IMR-90 (cell line): Measurements from ENCODE around the gene CELSR1. TPM values are rescaled to one million over a fixed set of nuclear protein-coding genes. Genes with fewer than 3 reads are reported as not detected.

Source experiments
- ATAC-seq: fragments of 200-7000 bp; cut with Tn5 transposase; 2 replicates; pipeline ENCODE4 v1.9.1; 2020; ENCODE audit warnings: low read depth, mild to moderate bottlenecking, moderate library complexity
- BruUV-seq: library from RNA; stranded (reverse); fragments of 400-500 nt; replicated peaks from 2 replicates; lab custom pipeline; 2021; lab: Mats Ljungman, UMichigan
- CTCF ChIA-PET: fragments of 300-600 bp; formaldehyde crosslinking; extraction: SDS; loops from one replicate; lab custom pipeline; 2021; ENCODE audit warnings: antibody characterized with exemption; lab: Yijun Ruan, JAX
- POLR2A ChIA-PET: fragments of 300-600 bp; sonication (Branson Sonifier 250); formaldehyde crosslinking; loops from one replicate; lab custom pipeline; 2022; ENCODE audit warnings: antibody characterized with exemption; ENCODE audit not compliant: unreplicated experiment; lab: Charles Lee
- DNase-seq: peaks from one replicate; pipeline ENCODE4 v3.0.0; 2013
- H2AFZ ChIP-seq: replicated peaks from 2 replicates; pipeline ENCODE3; 2013; ENCODE audit warnings: low read length, mild to moderate bottlenecking; ENCODE audit not compliant: poor library complexity
- H2AK5ac ChIP-seq: 2 replicates; pipeline ENCODE4 v1.6.1; 2013; ENCODE audit warnings: low read depth, low read length, inconsistent platforms
- H2AK9ac ChIP-seq: replicated peaks from 2 replicates; pipeline ENCODE3; 2013; ENCODE audit warnings: mild to moderate bottlenecking, low read depth, low read length, moderate library complexity; ENCODE audit not compliant: poor library complexity
- H2BK120ac ChIP-seq: 2 replicates; pipeline ENCODE4 v1.6.1; 2013; ENCODE audit warnings: low read depth, low read length, inconsistent platforms
- H2BK15ac ChIP-seq: 3 replicates; pipeline ENCODE4 v1.6.1; 2013; ENCODE audit warnings: low read depth, low read length, inconsistent platforms
- H2BK20ac ChIP-seq: 2 replicates; pipeline ENCODE4 v1.6.1; 2013; ENCODE audit warnings: low read depth, mild to moderate bottlenecking, inconsistent platforms, low read length, moderate library complexity
- H2BK5ac ChIP-seq: 2 replicates; pipeline ENCODE4 v1.6.1; 2013; ENCODE audit warnings: mild to moderate bottlenecking, low read depth, low read length, inconsistent platforms; ENCODE audit not compliant: poor library complexity, severe bottlenecking
- H3K14ac ChIP-seq: replicated peaks from 2 replicates; pipeline ENCODE4 v1.6.1; 2013; ENCODE audit warnings: low read depth, low read length, inconsistent platforms
- H3K18ac ChIP-seq: 2 replicates; pipeline ENCODE4 v1.6.1; 2013; ENCODE audit warnings: low read depth, low read length, control low read depth
- H3K23ac ChIP-seq: 2 replicates; pipeline ENCODE4 v1.6.1; 2013; ENCODE audit warnings: low read depth, low read length, inconsistent platforms
- H3K27ac ChIP-seq: 2 replicates; pipeline ENCODE4 v1.5.1; 2013; ENCODE audit warnings: mild to moderate bottlenecking, control low read depth, low read length; ENCODE audit not compliant: insufficient read depth
- H3K27me3 ChIP-seq: 2 replicates; pipeline ENCODE4 v1.6.1; 2013; ENCODE audit warnings: low read length; ENCODE audit not compliant: control insufficient read depth, insufficient read depth
- H3K36me3 ChIP-seq: 2 replicates; pipeline ENCODE4 v1.6.1; 2013; ENCODE audit warnings: low read length, mixed read lengths; ENCODE audit not compliant: control insufficient read depth, insufficient read depth
- H3K4ac ChIP-seq: 2 replicates; pipeline ENCODE4 v1.6.1; 2013; ENCODE audit warnings: low read depth, low read length, inconsistent platforms
- H3K4me1 ChIP-seq: 2 replicates; pipeline ENCODE4 v1.6.1; 2013; ENCODE audit warnings: low read length, mixed read lengths; ENCODE audit not compliant: control insufficient read depth, insufficient read depth
- H3K4me2 ChIP-seq: 2 replicates; pipeline ENCODE4 v1.6.1; 2013; ENCODE audit warnings: low read depth, mild to moderate bottlenecking, control low read depth, low read length, moderate library complexity
- H3K4me3 ChIP-seq: 2 replicates; pipeline ENCODE4 v1.5.1; 2013; ENCODE audit warnings: low read depth, mild to moderate bottlenecking, control low read depth, low read length, moderate library complexity; ENCODE audit not compliant: insufficient read depth
- H3K56ac ChIP-seq: 2 replicates; pipeline ENCODE4 v1.6.1; 2013; ENCODE audit warnings: low read length, inconsistent platforms; ENCODE audit not compliant: insufficient read depth; ENCODE audit errors: extremely low read depth
- H3K79me1 ChIP-seq, 2 experiments: 2 replicates each; pipeline ENCODE4 v1.6.1; 2013; ENCODE audit warnings: low read length in 2 of 2, inconsistent platforms in 1 of 2, low read depth in 1 of 2
- H3K9ac ChIP-seq: 2 replicates; pipeline ENCODE4 v1.6.1; 2013; ENCODE audit warnings: low read depth, low read length, control low read depth
- H3K9me1 ChIP-seq: 2 replicates; pipeline ENCODE4 v1.6.1; 2013; ENCODE audit warnings: low read length, inconsistent platforms; ENCODE audit not compliant: insufficient read depth
- H3K9me3 ChIP-seq: 2 replicates; pipeline ENCODE4 v1.6.1; 2013; ENCODE audit warnings: low read length; ENCODE audit not compliant: control insufficient read depth, insufficient read depth
- H4K20me1 ChIP-seq: 2 replicates; pipeline ENCODE4 v1.6.1; 2013; ENCODE audit warnings: low read length, inconsistent platforms; ENCODE audit not compliant: insufficient read depth
- H4K5ac ChIP-seq: 2 replicates; pipeline ENCODE4 v1.6.1; 2013; ENCODE audit warnings: mild to moderate bottlenecking, low read depth, low read length, control low read depth
- H4K8ac ChIP-seq, 2 experiments: 2 replicates each; pipeline ENCODE4 v1.6.1; 2013; ENCODE audit warnings: low read depth in 2 of 2, low read length in 2 of 2, control low read depth in 1 of 2, inconsistent platforms in 1 of 2
- H4K91ac ChIP-seq: 2 replicates; pipeline ENCODE4 v1.6.1; 2013; ENCODE audit warnings: low read depth, low read length, inconsistent platforms; ENCODE audit not compliant: insufficient read depth
- BHLHE40 ChIP-seq: fragments of 150-350 bp; IDR thresholded peaks from 2 replicates; pipeline ENCODE4 v1.6.1; 2016; ENCODE audit warnings: mild to moderate bottlenecking, low read depth, low read length
- CEBPB ChIP-seq: IDR thresholded peaks from 2 replicates; pipeline ENCODE4 v1.6.1; 2012; ENCODE audit warnings: low read depth, low read length, improper control_type of control experiment
- CHD1 ChIP-seq: IDR thresholded peaks from 2 replicates; pipeline ENCODE4 v1.6.1; 2012; ENCODE audit warnings: low read depth, low read length, improper control_type of control experiment
- MAFK ChIP-seq: IDR thresholded peaks from 2 replicates; pipeline ENCODE4 v1.6.1; 2012; ENCODE audit warnings: low read depth, low read length, improper control_type of control experiment
- MAZ ChIP-seq: IDR thresholded peaks from 2 replicates; pipeline ENCODE4 v1.6.1; 2012; ENCODE audit warnings: low read depth, mild to moderate bottlenecking, low read length, improper control_type of control experiment, moderate library complexity, borderline replicate concordance
- POLR2A ChIP-seq: IDR thresholded peaks from 2 replicates; pipeline ENCODE4 v1.6.1; 2012; ENCODE audit warnings: mild to moderate bottlenecking, low read depth, low read length
- RCOR1 ChIP-seq: IDR thresholded peaks from 2 replicates; pipeline ENCODE4 v1.6.1; 2012; ENCODE audit warnings: mild to moderate bottlenecking, low read length, improper control_type of control experiment; ENCODE audit not compliant: insufficient replicate concordance
- RFX5 ChIP-seq: IDR thresholded peaks from 2 replicates; pipeline ENCODE4 v1.8.0; 2012; ENCODE audit warnings: low read depth, mild to moderate bottlenecking, low read length, moderate library complexity
- SMC3 ChIP-seq: fragments of 150-350 bp; IDR thresholded peaks from 2 replicates; pipeline ENCODE4 v1.6.1; 2016; ENCODE audit warnings: low read depth, mild to moderate bottlenecking, antibody characterized with exemption, low read length, moderate library complexity
- WGBS, 2 experiments: methylation state at CpG; one replicate each; pipeline versions ENCODE4 v1.1.5 to v1.1.7; 2013; ENCODE audit warnings: missing lambda C conversion rate in 2 of 2; ENCODE audit not compliant: insufficient read length in 1 of 2; ENCODE audit errors: extremely low coverage in 2 of 2; 5-methylcytosine and 5-hydroxymethylcytosine counted together
- dilution Hi-C: fragments of 300-500 bp; cut with HindIII; formaldehyde crosslinking; loops from one replicate; pipeline ENCODE4 v1.14.3; 2018; ENCODE audit warnings: low sequenced_read_pairs; ENCODE audit not compliant: unreplicated experiment
- in situ Hi-C: fragments of 300-500 bp; cut with MboI; formaldehyde crosslinking; loops from 3 replicates; pipeline ENCODE4 v1.14.3; 2019; ENCODE audit warnings: low sequenced_read_pairs, inconsistent platforms, mixed read lengths
- intact Hi-C: fragments of 100-400 bp; cut with micrococcal nuclease; formaldehyde crosslinking; loops from 2 replicates; pipeline ENCODE4 v1.10.0; 2022
- polyA plus RNA-seq, 3 experiments: library from polyadenylated mRNA; depleted of rRNA; stranded (reverse); fragments of >200 nt; gene quantifications; 2 replicates each; pipeline ENCODE4 v1.2.3, GENCODE V29; 2012; ENCODE audit warnings: low replicate concordance in 1 of 3
- total RNA-seq: library from RNA; depleted of rRNA; stranded (reverse); fragments of >200 nt; gene quantifications from 2 replicates; pipeline ENCODE4 v1.2.3, GENCODE V29; 2012
- TF ChIP-seq, protein P1 (sequence below): conservative IDR thresholded peaks from 2 replicates; pipeline ENCODE4 v1.5.1; 2012; ENCODE audit warnings: mild to moderate bottlenecking, low read depth, low read length, improper control_type of control experiment
- TF ChIP-seq, protein P2 (sequence below): fragments of 150-350 bp; IDR thresholded peaks from 2 replicates; pipeline ENCODE4 v1.6.1; 2016; ENCODE audit warnings: low read depth, mild to moderate bottlenecking, low read length, moderate library complexity, borderline replicate concordance
- TF ChIP-seq, protein P3 (sequence below): fragments of 150-350 bp; IDR thresholded peaks from 2 replicates; pipeline ENCODE4 v1.6.1; 2017; ENCODE audit warnings: mild to moderate bottlenecking, antibody characterized with exemption, low read length, low read depth

The CELSR1 gene
- total and polyA plus RNA-seq, 2 of the 4 experiments (the other 2 are of a cell fraction), result 0.36 to 0.82 TPM

DNA sequence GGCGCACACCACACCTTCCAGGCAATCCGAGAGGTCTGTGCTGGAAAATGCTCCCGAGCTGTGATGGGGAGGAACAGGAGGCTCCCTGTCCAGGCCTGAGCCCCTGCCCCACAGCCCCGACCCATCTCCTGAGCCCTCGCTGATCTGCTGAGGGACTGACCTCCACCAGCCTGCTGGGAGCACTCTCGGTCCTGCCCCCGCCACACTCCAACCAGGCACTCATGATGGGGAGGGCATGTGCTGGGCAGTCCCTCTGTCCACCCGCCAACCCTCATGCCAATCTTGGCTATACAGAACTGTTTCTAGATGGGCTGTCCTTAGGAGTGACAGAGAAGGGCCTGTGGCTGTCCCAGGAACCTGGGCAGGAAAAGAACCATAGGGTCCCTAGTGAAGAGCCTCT, 131.1 kb downstream of the CELSR1 start:
- Histone ChIP-seq H3K9me3 (no peaks in the 10 kb centered on the region), H2AK9ac (no peak overlapping the region), H2BK20ac (no peak overlapping the region), H3K27me3 (peaks cover 10% of the 10 kb centered on the region), H4K20me1 (no peaks in the 10 kb centered on the region), H3K9ac (no peak overlapping the region), H2AK5ac (no peak overlapping the region), H3K36me3 (no peaks in the 10 kb centered on the region), H2AFZ (no peak overlapping the region), H3K18ac (no peak overlapping the region), H3K4me2 (no peak overlapping the region), H3K9me1 (no peaks in the 10 kb centered on the region; the same call in 1 of the 2 replicates), H3K4ac (no peak overlapping the region), H3K56ac (no peak overlapping the region), H2BK15ac (no peak overlapping the region), H3K79me1 (no peaks in the 10 kb centered on the region), H3K27ac (no peak overlapping the region), H4K5ac (no peak overlapping the region), H3K4me1 (no peaks in the 10 kb centered on the region), H3K14ac (no peak overlapping the region), H2BK5ac (no peak overlapping the region), H2BK120ac (no peak overlapping the region), H4K91ac (no peak overlapping the region), H4K8ac (no peak overlapping the region), H3K4me3 (no peak overlapping the region), H3K23ac (no peak overlapping the region)
- CTCF ChIA-PET, result no interaction called here
- POLR2A ChIA-PET, result no interaction called here
- dilution Hi-C loops, result no loop called here
- ATAC-seq (no peak), DNase-seq (no peak)
- BruUV-seq, result no TSS peak
- TF ChIP-seq CHD1 (no peak), BHLHE40 (no peak), RFX5 (no peak), CEBPB (no peak), RCOR1 (no peak), SMC3 (no peak), POLR2A (no peak), MAZ (no peak), MAFK (no peak)
- TF ChIP-seq, protein P1, sequence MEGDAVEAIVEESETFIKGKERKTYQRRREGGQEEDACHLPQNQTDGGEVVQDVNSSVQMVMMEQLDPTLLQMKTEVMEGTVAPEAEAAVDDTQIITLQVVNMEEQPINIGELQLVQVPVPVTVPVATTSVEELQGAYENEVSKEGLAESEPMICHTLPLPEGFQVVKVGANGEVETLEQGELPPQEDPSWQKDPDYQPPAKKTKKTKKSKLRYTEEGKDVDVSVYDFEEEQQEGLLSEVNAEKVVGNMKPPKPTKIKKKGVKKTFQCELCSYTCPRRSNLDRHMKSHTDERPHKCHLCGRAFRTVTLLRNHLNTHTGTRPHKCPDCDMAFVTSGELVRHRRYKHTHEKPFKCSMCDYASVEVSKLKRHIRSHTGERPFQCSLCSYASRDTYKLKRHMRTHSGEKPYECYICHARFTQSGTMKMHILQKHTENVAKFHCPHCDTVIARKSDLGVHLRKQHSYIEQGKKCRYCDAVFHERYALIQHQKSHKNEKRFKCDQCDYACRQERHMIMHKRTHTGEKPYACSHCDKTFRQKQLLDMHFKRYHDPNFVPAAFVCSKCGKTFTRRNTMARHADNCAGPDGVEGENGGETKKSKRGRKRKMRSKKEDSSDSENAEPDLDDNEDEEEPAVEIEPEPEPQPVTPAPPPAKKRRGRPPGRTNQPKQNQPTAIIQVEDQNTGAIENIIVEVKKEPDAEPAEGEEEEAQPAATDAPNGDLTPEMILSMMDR, result no peak
- TF ChIP-seq, protein P2, sequence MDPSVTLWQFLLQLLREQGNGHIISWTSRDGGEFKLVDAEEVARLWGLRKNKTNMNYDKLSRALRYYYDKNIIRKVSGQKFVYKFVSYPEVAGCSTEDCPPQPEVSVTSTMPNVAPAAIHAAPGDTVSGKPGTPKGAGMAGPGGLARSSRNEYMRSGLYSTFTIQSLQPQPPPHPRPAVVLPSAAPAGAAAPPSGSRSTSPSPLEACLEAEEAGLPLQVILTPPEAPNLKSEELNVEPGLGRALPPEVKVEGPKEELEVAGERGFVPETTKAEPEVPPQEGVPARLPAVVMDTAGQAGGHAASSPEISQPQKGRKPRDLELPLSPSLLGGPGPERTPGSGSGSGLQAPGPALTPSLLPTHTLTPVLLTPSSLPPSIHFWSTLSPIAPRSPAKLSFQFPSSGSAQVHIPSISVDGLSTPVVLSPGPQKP, result no peak
- TF ChIP-seq, protein P3, sequence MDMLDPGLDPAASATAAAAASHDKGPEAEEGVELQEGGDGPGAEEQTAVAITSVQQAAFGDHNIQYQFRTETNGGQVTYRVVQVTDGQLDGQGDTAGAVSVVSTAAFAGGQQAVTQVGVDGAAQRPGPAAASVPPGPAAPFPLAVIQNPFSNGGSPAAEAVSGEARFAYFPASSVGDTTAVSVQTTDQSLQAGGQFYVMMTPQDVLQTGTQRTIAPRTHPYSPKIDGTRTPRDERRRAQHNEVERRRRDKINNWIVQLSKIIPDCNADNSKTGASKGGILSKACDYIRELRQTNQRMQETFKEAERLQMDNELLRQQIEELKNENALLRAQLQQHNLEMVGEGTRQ, result no peak
- intact Hi-C loops, result no loop called here
- in situ Hi-C loops, result no loop called here
- WGBS, 2 experiments, result no CpG with 5 or more reads among the region's 8 CpGs
